Adrenal gland (tissue), 12 donors: ENCODE measurements around the gene RNF4. TPM values are rescaled to one million over a fixed set of nuclear protein-coding genes. Genes with fewer than 3 reads are reported as not detected.
A peak's percentile ranks its signal among the peaks of the same experiment; 100 is the strongest.

ENCODE experiments used
- DNase-seq, 7 donors: peaks; one replicate each; pipeline ENCODE4 v3.0.0-alpha.2; 2019 to 2020
- H3K27ac ChIP-seq, 5 donors: fragments of 200-600 bp; sonication (generic) in 4 of 5; 1 replicate in 3 of 5; 2 replicates in 2 of 5; pipeline versions ENCODE4 v1.5.1 to v1.8.0; 2016 to 2020; ENCODE audit warnings: mild to moderate bottlenecking in 1 of 5
- H3K27me3 ChIP-seq: fragments of 200-600 bp; 2 replicates; pipeline ENCODE4 v1.8.0; 2021
- H3K36me3 ChIP-seq, 2 donors: fragments of 200-600 bp; replicated peaks in 1 of 2; 1 replicate in 1 of 2; 2 replicates in 1 of 2; pipeline versions ENCODE4 v1.5.1 to v1.8.0; 2018 to 2022
- H3K4me1 ChIP-seq, 2 donors: fragments of 200-600 bp; replicated peaks in 1 of 2; 1 replicate in 1 of 2; 2 replicates in 1 of 2; pipeline versions ENCODE4 v1.5.1 to v1.8.0; 2018 to 2021
- H3K4me3 ChIP-seq, 4 donors: fragments of 200-600 bp; sonication (generic) in 3 of 4; one replicate each; pipeline ENCODE4 v1.5.1; 2016 to 2018
- H3K9me3 ChIP-seq, 3 donors: fragments of 200-600 bp; sonication (generic) in 1 of 3; replicated peaks in 1 of 3; 1 replicate in 2 of 3; 2 replicates in 1 of 3; pipeline versions ENCODE4 v1.5.1 to v1.8.0; 2016 to 2021
- CTCF ChIP-seq, 6 experiments: fragments of 450-650 bp in 4 of 6; fragments of 200-600 bp in 2 of 6; sonication (generic) in 1 of 6; IDR thresholded peaks; 1 replicate in 5 of 6; 2 replicates in 1 of 6; pipeline versions ENCODE4 v1.5.1 to v1.8.0; 2016 to 2021; ENCODE audit warnings: antibody characterized with exemption in 6 of 6, mild to moderate bottlenecking in 2 of 6, moderate library complexity in 1 of 6
- POLR2A ChIP-seq, 2 donors: fragments of 450-650 bp; IDR thresholded peaks; one replicate each; pipeline ENCODE4 v1.6.1; 2017; ENCODE audit warnings: antibody characterized with exemption in 2 of 2, mild to moderate bottlenecking in 2 of 2, moderate library complexity in 1 of 2
- WGBS, 4 donors: extraction: QIAGEN DNeasy Blood & Tissue Kit in 2 of 4; methylation state at CpG; one replicate each; pipeline versions ENCODE4 v1.1.5 to v1.1.7; 2013 to 2017; 5-methylcytosine and 5-hydroxymethylcytosine counted together
- intact Hi-C, 2 donors: fragments of 100-400 bp; cut with DNase I; formaldehyde crosslinking; loops; one replicate each; pipeline versions ENCODE4 v1.14.1 to v1.15.0; 2022 to 2023
- polyA plus RNA-seq, 3 donors: library from polyadenylated mRNA; stranded (reverse); fragments of 200-250 nt in 2 of 3; fragments of 350-450 nt in 1 of 3; fragmentation: Illumina TruSeq in 1 of 3; extraction: RNeasy Lipid Tissue Mini Kit (QIAGEN cat#74804) in 1 of 3; gene quantifications; one replicate each; pipeline ENCODE4 v1.2.3, GENCODE V29; 2013 to 2014
- total RNA-seq, 9 donors: library from RNA; depleted of rRNA in 4 of 9; stranded (reverse); fragments of >200 nt in 4 of 9; fragments of 120-200 nt in 1 of 9; fragmentation: NEBNext Ultra II Directional in 1 of 9; extraction: Animal tissue kit (Norgen Biotek cat#: 25700) in 1 of 9; gene quantifications; one replicate each; pipeline versions ENCODE4 v1.1.0 to v1.2.4, GENCODE V29; 2013 to 2023
- donor health status: healthy with polysubstance abuse.
- donor health status: Bipolar disorder and iron deficiency.
- donor health status: DM: yes; HTN: yes; CAD: no.
- donor health status: DM: no; HTN: no; CAD: no.
- donor health status: DM: no; HTN: no; CAD: no.
- donor health status: DM: yes; HTN: yes; CAD: no.

RNF4 gene
- total and polyA plus RNA-seq, 12 donors = 14.5 to 84.1 (median 49.9) TPM

- H3K27me3 ChIP-seq = no peaks in the 10 kb centered on the region
- no peak overlapping the region for H3K4me3 ChIP-seq
- H3K36me3 ChIP-seq = no peaks in the 10 kb centered on the region
- peaks cover 11 to 14% of the 10 kb centered on the region in 2 donors for H3K4me1 ChIP-seq
- intact Hi-C loops = no loop called here
- 60 to 96% (median 81%) methylated on average over 1 to 4 of the region's 4 CpGs; no CpG with 5 or more reads in 1 of the 4 donors for WGBS, 4 donors
- H3K27ac ChIP-seq = no peak overlapping the region
- no peaks in the 10 kb centered on the region for H3K9me3 ChIP-seq
- no peak for DNase-seq
- TF ChIP-seq CTCF (IDR thresholded peaks at IDR 0.05) (no peak), POLR2A (IDR thresholded peaks at IDR 0.05) (no peak)
These were observed 45.8 kb upstream of the RNF4 start for GRCh38 chr4:2423066-2423465.

GRCh38 chr4:2423695-2424094 lies 45.2 kb upstream of the RNF4 start:
- Histone ChIP-seq H3K4me3 (no peak overlapping the region), H3K36me3 (no peaks in the 10 kb centered on the region), H3K27me3 (no peaks in the 10 kb centered on the region), H3K27ac (no peak overlapping the region), H3K4me1 (peaks cover 11 to 14% of the 10 kb centered on the region in 2 donors), H3K9me3 (no peaks in the 10 kb centered on the region)
- intact Hi-C loops = no loop called here
- no peak for DNase-seq
- WGBS, 4 donors = 79 to 94% (median 85%) methylated on average over 3 to 10 of the region's 10 CpGs
- TF ChIP-seq CTCF (IDR thresholded peaks at IDR 0.05) = no peak
- no peak for TF ChIP-seq POLR2A (IDR thresholded peaks at IDR 0.05)

- peak in 1 of 7 donors; percentile 35 for DNase-seq
- intact Hi-C loops = no loop called here
- 50 to 64% (median 59%) methylated on average over 7 to 10 of the region's 10 CpGs for WGBS, 4 donors
These were observed 44.3 kb upstream of the RNF4 start for GRCh38 chr4:2424581-2424980.

GRCh38 chr4:2425386-2426068 lies 43.4 kb upstream of the RNF4 start:
- no peak for TF ChIP-seq CTCF (IDR thresholded peaks at IDR 0.05)
- TF ChIP-seq POLR2A (IDR thresholded peaks at IDR 0.05) = no peak
- Histone ChIP-seq H3K27ac (no peak overlapping the region), H3K27me3 (no peaks in the 10 kb centered on the region), H3K9me3 (no peaks in the 10 kb centered on the region), H3K4me3 (no peak overlapping the region), H3K36me3 (no peaks in the 10 kb centered on the region), H3K4me1 (no peaks in the 10 kb centered on the region)
- 91 to 100% (median 93%) methylated on average over 10 to 13 of the region's 13 CpGs for WGBS, 4 donors
- intact Hi-C loops = no loop called here
- no peak for DNase-seq

More at GRCh38 chr4:2424581-2424980, 44.3 kb upstream of the RNF4 start:
- no peak overlapping the region for H3K27ac ChIP-seq
- TF ChIP-seq CTCF (IDR thresholded peaks at IDR 0.05) (no peak), POLR2A (IDR thresholded peaks at IDR 0.05) (no peak)
- no peaks in the 10 kb centered on the region for H3K9me3 ChIP-seq
- no peaks in the 10 kb centered on the region for H3K27me3 ChIP-seq
- no peak overlapping the region for H3K4me3 ChIP-seq
- H3K36me3 ChIP-seq = no peaks in the 10 kb centered on the region
- H3K4me1 ChIP-seq = peaks cover 3 to 6% of the 10 kb centered on the region in 2 donors
